K562 (cell line): ENCODE results near the gene CADM2. TPM values are rescaled to one million over a fixed set of nuclear protein-coding genes. Genes with fewer than 3 reads are reported as not detected.

Experiments used
- ATAC-seq: fragments of 200-7000 bp; cut with Tn5 transposase; 3 replicates; pipeline ENCODE4 v1.9.1; 2020; ENCODE audit warnings: moderate library complexity
- BruUV-seq: library from RNA; stranded (reverse); fragments of 400-500 nt; replicated peaks from 2 replicates; lab custom pipeline; 2021; lab: Mats Ljungman, UMichigan
- CTCF ChIA-PET: fragments of 300-600 bp; formaldehyde crosslinking; extraction: SDS; loops from one replicate; lab custom pipeline; 2021; ENCODE audit warnings: low intra/inter-chr PET ratio; lab: Yijun Ruan, JAX
- POLR2A ChIA-PET: fragments of 300-600, 350-650 bp; sonication (Branson Sonifier 250); formaldehyde crosslinking; extraction: SDS; loops from one replicate; lab custom pipeline; 2021; ENCODE audit warnings: antibody characterized with exemption, inconsistent platforms; lab: Yijun Ruan, JAX
- DNase-seq, 4 experiments: peaks; one replicate each; pipeline versions ENCODE4 v3.0.0 to v3.0.0-alpha.2; 2011 to 2018; ENCODE audit warnings: low spot score in 3 of 4, mixed read lengths in 3 of 4; ENCODE audit errors: extremely low read depth in 1 of 4
- FAIRE-seq: peaks from 2 replicates; lab custom pipeline; 2011; peaks lifted over from hg19 to GRCh38; lab: Jason Lieb, UNC
- H2AFZ ChIP-seq: 2 replicates; pipeline ENCODE4 v1.6.0; 2011; ENCODE audit warnings: low read depth, low read length, control low read depth, inconsistent platforms
- H3K27ac ChIP-seq: fragments of 200-600 bp; 3 replicates; pipeline ENCODE4 v1.8.0; 2011; ENCODE audit warnings: low read depth, mild to moderate bottlenecking, control low read depth, inconsistent platforms, low read length, moderate library complexity, mixed read lengths; ENCODE audit errors: extremely low read depth
- H3K27me3 ChIP-seq, 2 experiments: fragments of 300-600 bp in 1 of 2; 2 replicates in 1 of 2; 3 replicates in 1 of 2; pipeline versions ENCODE4 v1.6.0 to v1.8.0; 2011; ENCODE audit warnings: inconsistent platforms in 2 of 2, low read length in 2 of 2, mild to moderate bottlenecking in 1 of 2, mixed read lengths in 1 of 2, moderate library complexity in 1 of 2; ENCODE audit not compliant: control insufficient read depth in 2 of 2, insufficient read depth in 2 of 2
- H3K36me3 ChIP-seq: fragments of 300-600 bp; 3 replicates; pipeline ENCODE4 v1.8.0; 2011; ENCODE audit warnings: mild to moderate bottlenecking, low read length, inconsistent platforms; ENCODE audit not compliant: control insufficient read depth, insufficient read depth
- H3K4me1 ChIP-seq, 2 experiments: fragments of 200-600 bp in 1 of 2; replicated peaks in 1 of 2; 2 replicates in 1 of 2; 3 replicates in 1 of 2; pipeline versions ENCODE4 v1.5.1 to v1.8.0; 2011; ENCODE audit warnings: inconsistent platforms in 2 of 2, low read length in 2 of 2, mild to moderate bottlenecking in 1 of 2, mixed read lengths in 1 of 2, moderate library complexity in 1 of 2; ENCODE audit not compliant: control insufficient read depth in 2 of 2, insufficient read depth in 2 of 2
- H3K4me2 ChIP-seq: 2 replicates; pipeline ENCODE4 v1.6.1; 2011; ENCODE audit warnings: low read length, control low read depth, inconsistent platforms, mixed read lengths; ENCODE audit not compliant: insufficient read depth
- H3K4me3 ChIP-seq: fragments of 200-600 bp; sonication (generic), shearing (Covaris generic); 2 replicates; pipeline ENCODE4 v1.5.1; 2016; ENCODE audit warnings: control low read depth, inconsistent platforms
- H3K79me2 ChIP-seq: fragments of 200-600 bp; 3 replicates; pipeline ENCODE4 v1.8.0; 2011; ENCODE audit warnings: low read length, inconsistent platforms; ENCODE audit not compliant: control insufficient read depth, insufficient read depth
- H3K9ac ChIP-seq, 2 experiments: 2 replicates each; pipeline versions ENCODE4 v1.6.0 to v1.6.1; 2011; ENCODE audit warnings: low read depth in 2 of 2, low read length in 2 of 2, control low read depth in 1 of 2, inconsistent platforms in 1 of 2, mild to moderate bottlenecking in 1 of 2, mixed read lengths in 1 of 2; ENCODE audit not compliant: insufficient read depth in 1 of 2
- H3K9me1 ChIP-seq: one replicate; pipeline ENCODE4 v1.6.0; 2011; ENCODE audit warnings: inconsistent platforms, mild to moderate bottlenecking, low read length, moderate library complexity; ENCODE audit not compliant: control insufficient read depth, insufficient read depth
- H3K9me3 ChIP-seq: replicated peaks from 2 replicates; pipeline ENCODE4 v1.5.1; 2011; ENCODE audit warnings: low read depth, low read length, inconsistent platforms; ENCODE audit not compliant: control insufficient read depth, insufficient read depth
- H4K20me1 ChIP-seq: replicated peaks from 2 replicates; pipeline ENCODE4 v1.6.1; 2011; ENCODE audit warnings: low read length, inconsistent platforms, mixed read lengths; ENCODE audit not compliant: control insufficient read depth, insufficient read depth
- ATF7 ChIP-seq: fragments of 450-650 bp; IDR thresholded peaks from 2 replicates; pipeline ENCODE4 v1.7.1; 2014; ENCODE audit warnings: mild to moderate bottlenecking, moderate library complexity
- DACH1 ChIP-seq: fragments of 450-650 bp; IDR thresholded peaks from 2 replicates; pipeline ENCODE4 v1.6.1; 2018; ENCODE audit not compliant: partially characterized antibody
- ESRRA ChIP-seq: fragments of 450-650 bp; IDR thresholded peaks from 2 replicates; pipeline ENCODE4 v1.6.1; 2014; ENCODE audit warnings: low read depth, mild to moderate bottlenecking, moderate library complexity, borderline replicate concordance
- ETV5 ChIP-seq: sonication (generic); formaldehyde crosslinking; IDR thresholded peaks from 2 replicates; pipeline ENCODE4 v1.4.0; 2020; ENCODE audit warnings: low read depth, mild to moderate bottlenecking, missing genetic modification reagents
- HEY1 ChIP-seq: fragments of 250-450 bp; sonication (Bioruptor Pico); IDR thresholded peaks from 2 replicates; pipeline ENCODE4 v1.5.0; 2020; ENCODE audit warnings: mild to moderate bottlenecking, moderate library complexity, borderline replicate concordance
- HNRNPH1 ChIP-seq: fragments of 200-400 bp; formaldehyde crosslinking; optimal IDR thresholded peaks from 2 replicates; pipeline ENCODE3; 2017; ENCODE audit warnings: low read depth, mild to moderate bottlenecking, low read length, moderate library complexity
- MYNN ChIP-seq, 2 experiments: sonication (generic); formaldehyde crosslinking in 1 of 2; IDR thresholded peaks; 2 replicates each; pipeline versions ENCODE4 v1.5.0 to v1.6.1; 2016 to 2020; ENCODE audit warnings: antibody characterized with exemption in 1 of 2, missing genetic modification reagents in 1 of 2
- NFRKB ChIP-seq: fragments of 450-650 bp; IDR thresholded peaks from 2 replicates; pipeline ENCODE4 v1.6.1; 2016; ENCODE audit warnings: low read depth
- POLR2AphosphoS5 ChIP-seq: IDR thresholded peaks from 2 replicates; pipeline ENCODE4 v1.6.1; 2011; ENCODE audit warnings: mild to moderate bottlenecking, low read depth, low read length, moderate library complexity; ENCODE audit not compliant: control insufficient read depth, insufficient read depth
- RBFOX2 ChIP-seq: fragments of 200-400 bp; formaldehyde crosslinking; IDR thresholded peaks from 2 replicates; pipeline ENCODE4 v1.6.1; 2017; ENCODE audit warnings: low read depth, mild to moderate bottlenecking, low read length, moderate library complexity
- SIX5 ChIP-seq, 2 experiments: IDR thresholded peaks; 2 replicates each; pipeline ENCODE4 v1.6.1; 2011; ENCODE audit warnings: low read length in 2 of 2, borderline replicate concordance in 1 of 2, low read depth in 1 of 2, mild to moderate bottlenecking in 1 of 2, moderate library complexity in 1 of 2; ENCODE audit not compliant: insufficient read depth in 1 of 2
- SMARCB1 ChIP-seq: IDR thresholded peaks from 2 replicates; pipeline ENCODE4 v1.6.1; 2011; ENCODE audit warnings: improper control_type of control experiment, low read depth; ENCODE audit not compliant: insufficient read length
- TFE3 ChIP-seq: fragments of 450-650 bp; formaldehyde crosslinking; IDR thresholded peaks from 2 replicates; pipeline ENCODE4 v1.4.0; 2020; ENCODE audit warnings: mild to moderate bottlenecking, mixed read lengths
- ZNF324 ChIP-seq: fragments of 250-450 bp; sonication (Bioruptor Pico); IDR thresholded peaks from 2 replicates; pipeline ENCODE4 v1.4.0; 2020; ENCODE audit warnings: mild to moderate bottlenecking
- ZNF449 ChIP-seq: fragments of 250-450 bp; sonication (Bioruptor Pico); IDR thresholded peaks from 2 replicates; pipeline ENCODE4 v1.8.0; 2022; ENCODE audit warnings: moderate library complexity, mild to moderate bottlenecking, inconsistent platforms
- ZNF79 ChIP-seq: fragments of 250-450 bp; sonication (Bioruptor Pico); IDR thresholded peaks from 2 replicates; pipeline ENCODE4 v1.4.0; 2020; ENCODE audit warnings: low read depth, mild to moderate bottlenecking, moderate library complexity
- ZSCAN29 ChIP-seq: fragments of 450-650 bp; IDR thresholded peaks from 2 replicates; pipeline ENCODE4 v1.6.1; 2017
- WGBS: fragments of 100-300 bp; shearing (Covaris generic); methylation state at CpG from one replicate; pipeline ENCODE4 v1.1.6; 2016; ENCODE audit warnings: low coverage, mixed read lengths; ENCODE audit not compliant: insufficient coverage; ENCODE audit errors: missing lambda C conversion rate; 5-methylcytosine and 5-hydroxymethylcytosine counted together
- in situ Hi-C: fragments of 300-500 bp; cut with MboI; formaldehyde crosslinking; loops from 4 replicates; pipeline ENCODE4 v1.15.0; 2018; ENCODE audit warnings: inconsistent platforms, mixed read lengths
- intact Hi-C: fragments of 100-400 bp; cut with micrococcal nuclease; formaldehyde crosslinking; loops from 2 replicates; pipeline ENCODE4 v1.14.2; 2022
- polyA plus RNA-seq, 8 experiments: library from polyadenylated mRNA; depleted of rRNA in 4 of 8; stranded (reverse) in 5 of 8; unstranded in 3 of 8; fragments of >200 nt; fragmentation: Nextera tagmentation in 2 of 8; fragmentation: Illumina TruSeq in 1 of 8; extraction: Ambion mirVana in 2 of 8; extraction: Trizol in 1 of 8; gene quantifications; 2 replicates each; pipeline versions ENCODE4 v1.2.1 to v1.2.3, GENCODE V29; 2011 to 2014; ENCODE audit warnings: inconsistent platforms in 1 of 8, missing spikeins in 1 of 8
- total RNA-seq, 7 experiments: library from RNA; depleted of rRNA in 6 of 7; stranded (reverse); fragments of >200 nt in 6 of 7; fragmentation: Illumina TruSeq in 2 of 7; extraction: Trizol in 2 of 7; gene quantifications; 2 replicates each; pipeline versions ENCODE4 v1.2.1 to v1.2.3, GENCODE V29; 2011 to 2021; ENCODE audit warnings: low replicate concordance in 1 of 7
- TF ChIP-seq, protein P1 (sequence below): IDR thresholded peaks from 3 replicates; pipeline ENCODE4 v1.6.1; 2011; ENCODE audit warnings: borderline replicate concordance, mild to moderate bottlenecking; ENCODE audit not compliant: insufficient read length, insufficient read depth

CADM2 gene
- total and polyA plus RNA-seq, 9 of the 15 experiments (the other 6 are each of a cell fraction or from before 2014, with no cell fraction given) = 0.11 to 3.2 (median 0.95) TPM

GRCh38 chr3:84977021-84977420 lies 18.2 kb downstream of the CADM2 start (continued):
- TF ChIP-seq SIX5 (IDR thresholded peaks at IDR 0.05; ENCODE audit: borderline replicate concordance in 1 of 2, insufficient read depth in 1 of 2, low read depth in 1 of 2, low read length in 2 of 2) = no peak
- TF ChIP-seq ZNF449 (CRISPR knock-in tag) = no peak

- Histone ChIP-seq H3K36me3 (no peaks in the 10 kb centered on the region), H3K79me2 (no peaks in the 10 kb centered on the region), H2AFZ (no peak overlapping the region), H3K4me2 (no peak overlapping the region), H4K20me1 (no peaks in the 10 kb centered on the region), H3K4me3 (no peak overlapping the region), H3K27ac (no peak overlapping the region), H3K9me3 (no peaks in the 10 kb centered on the region), H3K9ac (no peak overlapping the region), H3K27me3 (no peaks in the 10 kb centered on the region), H3K9me1 (no peaks in the 10 kb centered on the region), H3K4me1 (no peaks in the 10 kb centered on the region)
- ATAC-seq (no peak), FAIRE-seq (no peak), DNase-seq (no peak)
- 4% methylated on average over 2 of the region's 2 CpGs for WGBS
- TF ChIP-seq, protein P1, sequence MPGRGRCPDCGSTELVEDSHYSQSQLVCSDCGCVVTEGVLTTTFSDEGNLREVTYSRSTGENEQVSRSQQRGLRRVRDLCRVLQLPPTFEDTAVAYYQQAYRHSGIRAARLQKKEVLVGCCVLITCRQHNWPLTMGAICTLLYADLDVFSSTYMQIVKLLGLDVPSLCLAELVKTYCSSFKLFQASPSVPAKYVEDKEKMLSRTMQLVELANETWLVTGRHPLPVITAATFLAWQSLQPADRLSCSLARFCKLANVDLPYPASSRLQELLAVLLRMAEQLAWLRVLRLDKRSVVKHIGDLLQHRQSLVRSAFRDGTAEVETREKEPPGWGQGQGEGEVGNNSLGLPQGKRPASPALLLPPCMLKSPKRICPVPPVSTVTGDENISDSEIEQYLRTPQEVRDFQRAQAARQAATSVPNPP = no peak
- TF ChIP-seq ZSCAN29 (no peak), POLR2AphosphoS5 (no peak), DACH1 (no peak), ZNF324 (CRISPR knock-in tag) (no peak), NFRKB (no peak), ZNF79 (CRISPR knock-in tag) (no peak), RBFOX2 (no peak), SMARCB1 (no peak), MYNN (IDR thresholded peaks at IDR 0.05) (no peak), MYNN (CRISPR knock-in tag; IDR thresholded peaks at IDR 0.05) (no peak), HEY1 (CRISPR knock-in tag) (no peak), HNRNPH1 (no peak), ATF7 (no peak), ETV5 (CRISPR knock-in tag) (no peak), TFE3 (CRISPR knock-in tag) (no peak), ESRRA (no peak)
- CTCF ChIA-PET = no interaction called here
- no TSS peak for BruUV-seq
- in situ Hi-C loops = no loop called here
- POLR2A ChIA-PET = no interaction called here
- intact Hi-C loops = no loop called here
Observed at GRCh38 chr3:84978843-84979242, 20.1 kb downstream of the CADM2 start.
